Sigmoid colon (tissue), 7 donors: Measurements from ENCODE around the gene TNXB. TPM values are rescaled to one million over a fixed set of nuclear protein-coding genes. Genes with fewer than 3 reads are reported as not detected.

Source experiments
- DNase-seq: peaks from one replicate; pipeline ENCODE4 v3.0.0-alpha.2; 2019
- H3K27ac ChIP-seq, 4 donors: fragments of 200-600 bp; sonication (generic); one replicate each; pipeline ENCODE4 v1.5.1; 2016 to 2019; ENCODE audit warnings: mild to moderate bottlenecking in 1 of 4
- H3K27me3 ChIP-seq, 3 donors: fragments of 200-600 bp; sonication (generic); one replicate each; pipeline ENCODE4 v1.5.1; 2019; ENCODE audit warnings: mild to moderate bottlenecking in 1 of 3
- H3K36me3 ChIP-seq, 4 donors: fragments of 200-600 bp; sonication (generic); one replicate each; pipeline ENCODE4 v1.5.1; 2016 to 2019
- H3K4me1 ChIP-seq, 4 donors: fragments of 200-600 bp; sonication (generic); one replicate each; pipeline ENCODE4 v1.5.1; 2017 to 2019
- H3K4me3 ChIP-seq, 4 donors: fragments of 200-600 bp; sonication (generic); one replicate each; pipeline ENCODE4 v1.5.1; 2017 to 2019; ENCODE audit warnings: mild to moderate bottlenecking in 2 of 4, moderate library complexity in 1 of 4
- H3K9me3 ChIP-seq, 4 donors: fragments of 200-600 bp in 3 of 4; sonication (generic) in 3 of 4; one replicate each; pipeline versions ENCODE4 v1.5.1 to v1.6.1; 2013 to 2019
- CTCF ChIP-seq, 4 experiments: fragments of 450-650 bp in 3 of 4; fragments of 200-600 bp in 1 of 4; IDR thresholded peaks; one replicate each; pipeline ENCODE4 v1.5.1; 2016 to 2019; ENCODE audit warnings: antibody characterized with exemption in 4 of 4, mild to moderate bottlenecking in 3 of 4, moderate library complexity in 2 of 4
- EP300 ChIP-seq, 4 donors: sonication (generic); formaldehyde crosslinking; IDR thresholded peaks; one replicate each; pipeline ENCODE4 v1.6.1; 2017; ENCODE audit warnings: antibody characterized with exemption in 4 of 4
- POLR2A ChIP-seq, 2 donors: fragments of 450-650 bp; IDR thresholded peaks; one replicate each; pipeline ENCODE4 v1.6.1; 2016; ENCODE audit warnings: antibody characterized with exemption in 2 of 2, mild to moderate bottlenecking in 2 of 2, moderate library complexity in 2 of 2
- POLR2AphosphoS5 ChIP-seq, 4 donors: sonication (generic); formaldehyde crosslinking; IDR thresholded peaks; one replicate each; pipeline ENCODE4 v1.6.1; 2017; ENCODE audit warnings: antibody characterized with exemption in 4 of 4
- WGBS, 2 donors: extraction: QIAGEN DNeasy Blood & Tissue Kit; methylation state at CpG; one replicate each; pipeline ENCODE4 v1.1.7; 2013; 5-methylcytosine and 5-hydroxymethylcytosine counted together
- intact Hi-C: fragments of 100-400 bp; cut with DNase I; formaldehyde crosslinking; loops from one replicate; pipeline ENCODE4 v1.15.1; 2023
- polyA plus RNA-seq, 3 donors: library from polyadenylated mRNA; stranded (reverse); fragments of 200-250 nt; gene quantifications; one replicate each; pipeline ENCODE4 v1.2.3, GENCODE V29; 2013
- total RNA-seq, 4 donors: library from RNA; depleted of rRNA; stranded (reverse); fragments of >200 nt; gene quantifications; one replicate each; pipeline ENCODE4 v1.1.0, GENCODE V29; 2016
- donor health status: healthy with polysubstance abuse.
- donor health status: Bipolar disorder and iron deficiency.
- donor health status: healthy.

TNXB gene
- total and polyA plus RNA-seq, 7 donors, result 1.4 to 224 (median 66.0) TPM

GRCh38 chr6:32073613-32074012 is 35.5 kb downstream of the TNXB start:
- H3K36me3 ChIP-seq, result peaks cover 0 to 27% (median 0%) of the 10 kb centered on the region in 4 donors
- H3K4me1 ChIP-seq, result no peaks in the 10 kb centered on the region
- H3K27me3 ChIP-seq, result no peaks in the 10 kb centered on the region
- intact Hi-C loops, result no loop called here
- H3K9me3 ChIP-seq, result no peaks in the 10 kb centered on the region
- no peak for TF ChIP-seq POLR2A (IDR thresholded peaks at IDR 0.05)
- no peak for TF ChIP-seq EP300 (IDR thresholded peaks at IDR 0.05)
- no peak for TF ChIP-seq CTCF (IDR thresholded peaks at IDR 0.05)
- no peak for TF ChIP-seq POLR2AphosphoS5 (IDR thresholded peaks at IDR 0.05)
- no peak overlapping the region for H3K4me3 ChIP-seq
- 91 to 95% methylated on average over 10 of the region's 10 CpGs for WGBS, 2 donors
- peak overlapping the region in 1 of 4 donors; percentile 5 for H3K27ac ChIP-seq
- DNase-seq, result no peak

GRCh38 chr6:32073101-32073500 is 36.0 kb downstream of the TNXB start:
- Histone ChIP-seq H3K4me1 (no peaks in the 10 kb centered on the region), H3K27ac (peak overlapping the region in 1 of 4 donors; percentile 5), H3K36me3 (peaks cover 0 to 28% (median 0%) of the 10 kb centered on the region in 4 donors), H3K4me3 (no peak overlapping the region), H3K9me3 (no peaks in the 10 kb centered on the region), H3K27me3 (no peaks in the 10 kb centered on the region)
- TF ChIP-seq EP300 (IDR thresholded peaks at IDR 0.05) (no peak), CTCF (IDR thresholded peaks at IDR 0.05) (no peak), POLR2A (IDR thresholded peaks at IDR 0.05) (no peak), POLR2AphosphoS5 (IDR thresholded peaks at IDR 0.05) (no peak)
- 70 to 74% methylated on average over 3 of the region's 3 CpGs for WGBS, 2 donors
- DNase-seq, result no peak
- intact Hi-C loops, result no loop called here

GRCh38 chr6:32070814-32071543 is 38.2 kb downstream of the TNXB start:
- Histone ChIP-seq H3K27me3 (no peaks in the 10 kb centered on the region), H3K36me3 (peaks cover 0 to 28% (median 0%) of the 10 kb centered on the region in 4 donors), H3K9me3 (no peaks in the 10 kb centered on the region), H3K4me1 (no peaks in the 10 kb centered on the region), H3K4me3 (no peak overlapping the region), H3K27ac (peak overlapping the region; percentile 40 to 75 (median 61))
- DNase-seq, result peak; percentile 89
- 82 to 89% methylated on average over 16 of the region's 16 CpGs for WGBS, 2 donors
- TF ChIP-seq POLR2A (IDR thresholded peaks at IDR 0.05), result no peak
- TF ChIP-seq CTCF (IDR thresholded peaks at IDR 0.05), result no peak
- TF ChIP-seq EP300 (IDR thresholded peaks at IDR 0.05), result no peak
- no peak for TF ChIP-seq POLR2AphosphoS5 (IDR thresholded peaks at IDR 0.05)
- intact Hi-C loops, result no loop called here

- H3K27ac ChIP-seq, result peak overlapping the region; percentile 40 to 75 (median 61)
- WGBS, 2 donors, result 83 to 84% methylated on average over 24 of the region's 24 CpGs
- H3K36me3 ChIP-seq, result peaks cover 0 to 28% (median 0%) of the 10 kb centered on the region in 4 donors
- intact Hi-C loops, result no loop called here
- no peak overlapping the region for H3K4me3 ChIP-seq
- DNase-seq, result no peak
- no peaks in the 10 kb centered on the region for H3K4me1 ChIP-seq
- no peaks in the 10 kb centered on the region for H3K27me3 ChIP-seq
- TF ChIP-seq POLR2A (IDR thresholded peaks at IDR 0.05), result no peak
- TF ChIP-seq CTCF (IDR thresholded peaks at IDR 0.05), result no peak
- TF ChIP-seq EP300 (IDR thresholded peaks at IDR 0.05), result no peak
- no peak for TF ChIP-seq POLR2AphosphoS5 (IDR thresholded peaks at IDR 0.05)
- no peaks in the 10 kb centered on the region for H3K9me3 ChIP-seq
Measured at GRCh38 chr6:32069878-32070515, 39.1 kb downstream of the TNXB start.
